Nephron progenitor cell (in vitro differentiated cells): Measurements from ENCODE around the gene KCTD10.
"Not testable (repeated sequence)": the region's sequence is repeated elsewhere in the genome, so short reads cannot be mapped to it uniquely, and the experiment has no call there.

ENCODE experiments used
- DNase-seq: peaks from one replicate; pipeline ENCODE4 v3.0.0; 2021
- H3K27ac Mint-ChIP-seq: 2 replicates; pipeline ENCODE4 v1.8.0; 2021; ENCODE audit warnings: mild to moderate bottlenecking, moderate library complexity, mixed read lengths
- H3K27me3 Mint-ChIP-seq: 2 replicates; pipeline ENCODE4 v1.8.0; 2021; ENCODE audit warnings: mild to moderate bottlenecking, low read depth, mixed read lengths; ENCODE audit not compliant: poor library complexity
- H3K36me3 Mint-ChIP-seq: 2 replicates; pipeline ENCODE4 v1.8.0; 2021; ENCODE audit warnings: low read depth, mixed read lengths
- H3K4me1 Mint-ChIP-seq: 2 replicates; pipeline ENCODE4 v1.8.0; 2021; ENCODE audit warnings: mixed read lengths
- H3K4me3 Mint-ChIP-seq: 2 replicates; pipeline ENCODE4 v1.8.0; 2021; ENCODE audit warnings: mild to moderate bottlenecking, moderate library complexity, mixed read lengths
- H3K9me3 Mint-ChIP-seq: 2 replicates; pipeline ENCODE4 v1.8.0; 2021; ENCODE audit warnings: mild to moderate bottlenecking, moderate library complexity, mixed read lengths
- TF ChIP-seq, protein P1 (sequence below): fragments of 200-600 bp; sonication (generic); IDR thresholded peaks from 2 replicates; pipeline ENCODE4 v1.5.0; 2021; ENCODE audit warnings: antibody characterized with exemption

KCTD10 gene

DNA sequence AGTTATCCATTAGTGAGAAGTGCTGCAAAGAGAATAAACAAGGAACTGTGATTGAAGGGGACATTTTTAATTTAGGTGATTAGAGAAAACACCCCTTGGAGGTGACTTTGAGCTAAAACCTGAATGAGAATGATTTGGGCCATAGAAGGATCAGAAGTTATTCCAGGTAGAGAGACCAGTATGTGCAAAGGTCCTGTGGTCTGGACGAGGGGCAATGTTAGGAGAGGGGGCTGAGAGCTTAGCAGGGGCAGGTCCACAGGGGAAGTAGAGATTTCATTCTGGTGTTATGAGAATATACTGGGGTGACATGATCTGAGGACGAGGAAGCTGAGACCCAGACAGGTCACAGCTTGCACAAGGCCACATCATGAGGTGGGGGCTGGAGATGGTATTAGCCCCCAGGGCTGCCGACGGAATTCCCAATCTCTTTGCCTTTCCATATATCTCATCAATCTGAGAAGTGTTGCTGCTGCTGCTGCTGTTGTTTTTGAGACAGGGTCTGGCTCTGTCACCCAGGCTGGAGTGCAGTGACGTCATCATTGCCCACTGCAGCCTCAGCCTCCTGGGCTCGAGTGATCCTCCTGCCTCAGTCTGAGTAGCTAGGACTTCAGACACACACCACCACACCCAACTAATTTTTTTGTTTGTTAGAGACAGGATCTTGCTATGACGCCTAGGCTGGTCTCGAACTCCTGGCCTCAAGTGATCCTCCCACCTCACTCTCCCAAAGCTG lies 55.6 kb downstream of the KCTD10 start:
- Mint-ChIP-seq H3K27ac (no peak overlapping the region), H3K9me3 (no peaks in the 10 kb centered on the region), H3K4me3 (no peak overlapping the region), H3K4me1 (no peaks in the 10 kb centered on the region), H3K27me3 (peaks cover 37% of the 10 kb centered on the region), H3K36me3 (no peaks in the 10 kb centered on the region)
- no peak for DNase-seq
- TF ChIP-seq, protein P1, sequence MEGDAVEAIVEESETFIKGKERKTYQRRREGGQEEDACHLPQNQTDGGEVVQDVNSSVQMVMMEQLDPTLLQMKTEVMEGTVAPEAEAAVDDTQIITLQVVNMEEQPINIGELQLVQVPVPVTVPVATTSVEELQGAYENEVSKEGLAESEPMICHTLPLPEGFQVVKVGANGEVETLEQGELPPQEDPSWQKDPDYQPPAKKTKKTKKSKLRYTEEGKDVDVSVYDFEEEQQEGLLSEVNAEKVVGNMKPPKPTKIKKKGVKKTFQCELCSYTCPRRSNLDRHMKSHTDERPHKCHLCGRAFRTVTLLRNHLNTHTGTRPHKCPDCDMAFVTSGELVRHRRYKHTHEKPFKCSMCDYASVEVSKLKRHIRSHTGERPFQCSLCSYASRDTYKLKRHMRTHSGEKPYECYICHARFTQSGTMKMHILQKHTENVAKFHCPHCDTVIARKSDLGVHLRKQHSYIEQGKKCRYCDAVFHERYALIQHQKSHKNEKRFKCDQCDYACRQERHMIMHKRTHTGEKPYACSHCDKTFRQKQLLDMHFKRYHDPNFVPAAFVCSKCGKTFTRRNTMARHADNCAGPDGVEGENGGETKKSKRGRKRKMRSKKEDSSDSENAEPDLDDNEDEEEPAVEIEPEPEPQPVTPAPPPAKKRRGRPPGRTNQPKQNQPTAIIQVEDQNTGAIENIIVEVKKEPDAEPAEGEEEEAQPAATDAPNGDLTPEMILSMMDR = no peak

DNA sequence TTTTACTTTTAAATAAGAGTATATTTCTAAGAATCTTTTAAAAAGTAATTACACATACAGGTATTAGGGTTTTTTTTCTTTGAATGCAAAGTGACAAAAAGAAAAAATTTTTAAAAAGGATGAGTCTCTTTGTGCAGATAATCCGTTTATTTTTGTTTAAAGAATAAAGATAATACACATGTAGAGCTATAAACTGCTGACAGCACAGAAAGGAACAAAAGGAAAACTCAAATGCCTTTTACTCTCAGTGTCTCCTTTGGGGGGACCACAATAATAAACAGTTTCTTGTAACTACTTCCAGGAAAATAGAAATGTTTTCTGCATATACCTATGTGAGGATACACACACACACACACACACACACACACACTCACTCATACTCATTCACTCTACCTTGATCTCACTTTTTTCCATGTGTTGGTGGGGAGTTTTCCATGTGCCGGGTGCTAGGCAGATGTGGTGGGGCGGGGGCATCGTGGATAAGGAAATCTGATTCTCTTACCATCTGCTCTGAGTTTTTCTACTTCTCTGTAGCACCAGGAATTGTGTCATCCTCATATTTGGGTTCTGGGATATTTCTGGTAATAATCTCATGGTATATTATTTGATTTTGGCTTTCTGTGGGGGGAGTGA lies 58.1 kb downstream of the KCTD10 start:
- Mint-ChIP-seq H3K4me3 (no peak overlapping the region), H3K4me1 (no peaks in the 10 kb centered on the region), H3K36me3 (no peaks in the 10 kb centered on the region), H3K27ac (no peak overlapping the region), H3K9me3 (peaks cover 4% of the 10 kb centered on the region), H3K27me3 (peaks cover 19% of the 10 kb centered on the region)
- TF ChIP-seq, protein P1 = no peak
- DNase-seq = no peak

DNA sequence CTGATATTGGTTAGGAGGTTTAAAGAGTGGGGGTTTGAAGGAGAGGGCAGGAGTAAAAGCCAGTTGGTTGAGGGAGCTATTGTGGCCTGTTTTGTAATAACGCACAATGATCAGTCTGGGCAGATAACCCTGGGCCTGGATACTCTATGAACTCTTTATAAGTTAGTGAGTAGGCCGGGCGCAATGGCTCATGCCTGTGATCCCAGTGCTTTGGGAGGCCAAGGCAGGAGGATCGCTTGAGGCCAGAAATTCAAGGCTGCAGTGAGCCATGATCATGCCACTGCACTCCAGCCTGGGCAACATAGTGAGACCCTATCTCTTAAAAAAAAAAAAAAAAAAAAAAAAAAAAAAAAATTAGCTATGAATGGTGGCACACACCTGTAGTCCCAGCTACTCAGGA lies 71.0 kb downstream of the KCTD10 start:
- H3K27ac Mint-ChIP-seq, H3K9me3 Mint-ChIP-seq, DNase-seq, H3K4me1 Mint-ChIP-seq, H3K36me3 Mint-ChIP-seq, H3K4me3 Mint-ChIP-seq: not testable (repeated sequence)
- peaks cover 60% of the 10 kb centered on the region for H3K27me3 Mint-ChIP-seq

DNA sequence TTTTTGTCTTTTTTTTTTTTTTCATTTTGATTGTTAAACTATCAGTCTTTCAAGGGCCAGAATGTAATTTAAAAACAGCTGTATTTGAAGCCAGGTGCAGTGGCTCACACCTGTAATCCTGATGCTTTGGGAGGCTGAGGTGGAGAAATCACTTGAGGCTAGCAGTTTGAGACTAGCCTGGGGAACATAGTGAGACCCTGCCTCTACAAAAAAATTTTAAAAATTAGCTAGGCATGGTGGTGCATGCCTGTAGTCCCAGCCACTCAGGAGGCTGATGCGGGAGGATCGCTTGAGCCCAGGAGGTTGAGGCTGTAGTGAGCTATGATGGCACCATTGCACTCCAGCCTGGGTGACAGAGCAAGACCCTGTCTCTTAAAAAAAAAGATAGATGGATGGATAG lies 72.3 kb downstream of the KCTD10 start:
- not testable (repeated sequence) for H3K4me1 Mint-ChIP-seq, H3K4me3 Mint-ChIP-seq, H3K9me3 Mint-ChIP-seq, DNase-seq, H3K27ac Mint-ChIP-seq, H3K36me3 Mint-ChIP-seq
- peaks cover 66% of the 10 kb centered on the region for H3K27me3 Mint-ChIP-seq
